Hepatocyte (in vitro differentiated cells): Measurements from ENCODE around the gene ELOA2.

Source experiments
- EZH2 ChIP-seq: fragments of 200-600 bp; sonication (generic); IDR thresholded peaks from 2 replicates; pipeline ENCODE4 v1.6.1; 2016; ENCODE audit warnings: antibody characterized with exemption, mild to moderate bottlenecking, borderline replicate concordance
- EZH2phosphoT487 ChIP-seq: fragments of 200-600 bp; sonication (generic); IDR thresholded peaks from one replicate; pipeline ENCODE4 v1.6.1; 2018; ENCODE audit warnings: antibody characterized with exemption, mild to moderate bottlenecking, low read depth, moderate library complexity; ENCODE audit not compliant: unreplicated experiment, severe bottlenecking
- TF ChIP-seq, protein P1 (sequence below): fragments of 200-600 bp; sonication (generic); IDR thresholded peaks from 2 replicates; pipeline ENCODE4 v1.5.1; 2016; ENCODE audit warnings: antibody characterized with exemption, mild to moderate bottlenecking; ENCODE audit not compliant: poor library complexity

DNA sequence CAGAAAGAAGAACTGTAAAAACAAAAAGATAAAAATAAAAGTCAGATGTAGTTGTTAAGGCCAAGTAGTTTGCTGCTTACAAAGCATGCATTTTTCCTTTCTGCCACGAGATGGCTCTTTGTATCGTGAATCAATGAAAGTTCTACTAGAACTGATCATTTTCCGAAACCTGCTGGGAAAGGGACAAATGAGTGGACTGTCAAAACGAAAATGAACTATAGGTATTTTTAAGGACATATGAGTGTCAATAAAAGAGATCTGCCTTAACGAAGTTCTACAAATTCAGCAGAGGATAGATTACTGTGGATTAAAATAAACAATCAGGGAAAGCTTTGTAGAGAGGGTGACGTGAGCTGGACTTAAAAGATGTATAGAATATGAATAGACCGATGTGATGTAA, 15.0 kb upstream of the ELOA2 start:
- TF ChIP-seq, protein P1, sequence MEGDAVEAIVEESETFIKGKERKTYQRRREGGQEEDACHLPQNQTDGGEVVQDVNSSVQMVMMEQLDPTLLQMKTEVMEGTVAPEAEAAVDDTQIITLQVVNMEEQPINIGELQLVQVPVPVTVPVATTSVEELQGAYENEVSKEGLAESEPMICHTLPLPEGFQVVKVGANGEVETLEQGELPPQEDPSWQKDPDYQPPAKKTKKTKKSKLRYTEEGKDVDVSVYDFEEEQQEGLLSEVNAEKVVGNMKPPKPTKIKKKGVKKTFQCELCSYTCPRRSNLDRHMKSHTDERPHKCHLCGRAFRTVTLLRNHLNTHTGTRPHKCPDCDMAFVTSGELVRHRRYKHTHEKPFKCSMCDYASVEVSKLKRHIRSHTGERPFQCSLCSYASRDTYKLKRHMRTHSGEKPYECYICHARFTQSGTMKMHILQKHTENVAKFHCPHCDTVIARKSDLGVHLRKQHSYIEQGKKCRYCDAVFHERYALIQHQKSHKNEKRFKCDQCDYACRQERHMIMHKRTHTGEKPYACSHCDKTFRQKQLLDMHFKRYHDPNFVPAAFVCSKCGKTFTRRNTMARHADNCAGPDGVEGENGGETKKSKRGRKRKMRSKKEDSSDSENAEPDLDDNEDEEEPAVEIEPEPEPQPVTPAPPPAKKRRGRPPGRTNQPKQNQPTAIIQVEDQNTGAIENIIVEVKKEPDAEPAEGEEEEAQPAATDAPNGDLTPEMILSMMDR, result peak; percentile 70
- no peak for TF ChIP-seq EZH2
- TF ChIP-seq EZH2phosphoT487, result no peak
